SH-SY5Y (cell line): Measurements from ENCODE around the gene KLHL29.

Experiments used
- GATA2 ChIP-seq: IDR thresholded peaks from 2 replicates; pipeline ENCODE4 v1.6.1; 2011; ENCODE audit warnings: mild to moderate bottlenecking, low read depth, low read length
- GATA3 ChIP-seq: IDR thresholded peaks from 2 replicates; pipeline ENCODE4 v1.6.1; 2011; ENCODE audit warnings: low read depth, mild to moderate bottlenecking, low read length, moderate library complexity

Gene KLHL29

GRCh38 chr2:23384551-23385343, at the start of gene KLHL29:
Gene KLHL29, plus strand, starts transcription at chr2:23385179. Its CDS starts 177,018 bp downstream, at chr2:23562197.
- TF ChIP-seq GATA3: no peak
- TF ChIP-seq GATA2: no peak

- no peak for TF ChIP-seq GATA2
- no peak for TF ChIP-seq GATA3
Observed at GRCh38 chr2:23335550-23335949, 49.4 kb upstream of the KLHL29 start.

GRCh38 chr2:23342075-23342474, 42.9 kb upstream of the KLHL29 start:
- TF ChIP-seq GATA2 (no peak), GATA3 (no peak)

- TF ChIP-seq GATA3 (no peak), GATA2 (no peak)
Observed at GRCh38 chr2:23346029-23346428, 39.0 kb upstream of the KLHL29 start.

GRCh38 chr2:23346781-23347180, 38.2 kb upstream of the KLHL29 start:
- no peak for TF ChIP-seq GATA3
- no peak for TF ChIP-seq GATA2

GRCh38 chr2:23347471-23348092, 37.4 kb upstream of the KLHL29 start:
- TF ChIP-seq GATA2: no peak
- no peak for TF ChIP-seq GATA3

- TF ChIP-seq GATA3 (no peak), GATA2 (no peak)
Observed at GRCh38 chr2:23349508-23349907, 35.5 kb upstream of the KLHL29 start.

- no peak for TF ChIP-seq GATA3
- no peak for TF ChIP-seq GATA2
Observed at GRCh38 chr2:23350041-23350791, 34.8 kb upstream of the KLHL29 start.

GRCh38 chr2:23350792-23351355, 34.1 kb upstream of the KLHL29 start:
- TF ChIP-seq GATA3 (no peak), GATA2 (no peak)

- TF ChIP-seq GATA3 (no peak), GATA2 (peak; percentile 26; the same call in 1 of the 2 replicates)
Observed at GRCh38 chr2:23351388-23352141, 33.4 kb upstream of the KLHL29 start.

- no peak for TF ChIP-seq GATA2
- no peak for TF ChIP-seq GATA3
Observed at GRCh38 chr2:23354554-23354953, 30.4 kb upstream of the KLHL29 start.

- TF ChIP-seq GATA3 (no peak), GATA2 (no peak)
Observed at GRCh38 chr2:23355001-23355400, 30.0 kb upstream of the KLHL29 start.

- TF ChIP-seq GATA3 (no peak), GATA2 (no peak)
Observed at GRCh38 chr2:23356711-23357110, 28.3 kb upstream of the KLHL29 start.
